ENCODE results near the gene ZWILCH.

DNA sequence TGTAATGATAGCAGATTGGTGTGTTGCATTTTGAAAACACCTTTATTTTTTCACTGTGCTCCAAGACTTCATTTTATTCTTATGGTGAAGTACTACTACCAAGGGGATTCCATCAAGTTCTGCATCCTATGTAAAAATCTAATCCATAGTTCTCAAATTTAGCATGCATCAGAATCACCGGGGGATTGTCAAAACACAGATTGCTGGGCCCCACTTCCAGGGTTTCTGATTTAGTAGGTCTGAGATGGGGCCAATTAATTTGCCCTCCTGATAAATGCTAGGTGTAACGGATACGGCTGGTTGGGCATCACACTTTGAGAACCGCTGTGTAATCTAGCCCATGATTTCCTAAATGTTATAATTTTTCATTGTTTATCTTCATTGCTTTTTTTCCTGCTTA is 692 bp downstream of the ZWILCH start:
- TF ChIP-seq, protein P1, sequence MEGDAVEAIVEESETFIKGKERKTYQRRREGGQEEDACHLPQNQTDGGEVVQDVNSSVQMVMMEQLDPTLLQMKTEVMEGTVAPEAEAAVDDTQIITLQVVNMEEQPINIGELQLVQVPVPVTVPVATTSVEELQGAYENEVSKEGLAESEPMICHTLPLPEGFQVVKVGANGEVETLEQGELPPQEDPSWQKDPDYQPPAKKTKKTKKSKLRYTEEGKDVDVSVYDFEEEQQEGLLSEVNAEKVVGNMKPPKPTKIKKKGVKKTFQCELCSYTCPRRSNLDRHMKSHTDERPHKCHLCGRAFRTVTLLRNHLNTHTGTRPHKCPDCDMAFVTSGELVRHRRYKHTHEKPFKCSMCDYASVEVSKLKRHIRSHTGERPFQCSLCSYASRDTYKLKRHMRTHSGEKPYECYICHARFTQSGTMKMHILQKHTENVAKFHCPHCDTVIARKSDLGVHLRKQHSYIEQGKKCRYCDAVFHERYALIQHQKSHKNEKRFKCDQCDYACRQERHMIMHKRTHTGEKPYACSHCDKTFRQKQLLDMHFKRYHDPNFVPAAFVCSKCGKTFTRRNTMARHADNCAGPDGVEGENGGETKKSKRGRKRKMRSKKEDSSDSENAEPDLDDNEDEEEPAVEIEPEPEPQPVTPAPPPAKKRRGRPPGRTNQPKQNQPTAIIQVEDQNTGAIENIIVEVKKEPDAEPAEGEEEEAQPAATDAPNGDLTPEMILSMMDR (optimal IDR thresholded peaks at IDR 0.05 in 1 of 3, IDR thresholded peaks at IDR 0.05 in 1 of 3, conservative IDR thresholded peaks at IDR 0.05 in 1 of 3; ENCODE audit: extremely low read depth in 1 of 3, insufficient read depth in 2 of 3, low read length in 3 of 3): no peak
- no peak for TF ChIP-seq EZH2 (IDR thresholded peaks at IDR 0.05; ENCODE audit: low read length)
